Measurements from ENCODE around the gene CABP5.

CABP5 gene

GRCh38 chr19:48051335-48052033, 7.6 kb upstream of the CABP5 start:
- no peaks in the 10 kb centered on the region for H3K27me3 ChIP-seq (ENCODE audit: insufficient read depth, insufficient read length)
- H3K4me3 ChIP-seq (ENCODE audit: insufficient read length, low read depth) = no peak overlapping the region
- no peaks in the 10 kb centered on the region for H3K36me3 ChIP-seq (ENCODE audit: insufficient read depth, insufficient read length, low read length)
- peaks cover 10% of the 10 kb centered on the region; the same call in 1 of the 2 replicates for H3K9me3 ChIP-seq (ENCODE audit: insufficient read depth, low read length)
- DNase-seq (ENCODE audit: low read depth, low spot score) = no peak
- no peak overlapping the region for H3K9ac ChIP-seq (ENCODE audit: insufficient read length, low read depth)
- TF ChIP-seq ZNF274 (IDR thresholded peaks at IDR 0.05; ENCODE audit: low read depth, low read length) (no peak), SUZ12 (IDR thresholded peaks at IDR 0.05; ENCODE audit: extremely low read depth, insufficient read depth, insufficient read length) (no peak), YY1 (IDR thresholded peaks at IDR 0.05; ENCODE audit: insufficient read depth, insufficient read length) (no peak)
- no peaks in the 10 kb centered on the region for H3K4me1 ChIP-seq (ENCODE audit: insufficient read depth, insufficient read length)

GRCh38 chr19:48044561-48044960, 682 bp upstream of the CABP5 start:
- Histone ChIP-seq H3K27me3 (ENCODE audit: insufficient read depth, insufficient read length) (no peaks in the 10 kb centered on the region), H3K36me3 (ENCODE audit: insufficient read depth, insufficient read length, low read length) (no peaks in the 10 kb centered on the region), H3K4me1 (ENCODE audit: insufficient read depth, insufficient read length) (no peaks in the 10 kb centered on the region), H3K9me3 (ENCODE audit: insufficient read depth, low read length) (peaks cover 9% of the 10 kb centered on the region; the same call in 1 of the 2 replicates), H3K4me3 (ENCODE audit: insufficient read length, low read depth) (no peak overlapping the region), H3K9ac (ENCODE audit: insufficient read length, low read depth) (no peak overlapping the region)
- no peak for DNase-seq (ENCODE audit: low read depth, low spot score)
- TF ChIP-seq SUZ12 (IDR thresholded peaks at IDR 0.05; ENCODE audit: extremely low read depth, insufficient read depth, insufficient read length) (no peak), ZNF274 (IDR thresholded peaks at IDR 0.05; ENCODE audit: low read depth, low read length) (no peak), YY1 (IDR thresholded peaks at IDR 0.05; ENCODE audit: insufficient read depth, insufficient read length) (no peak)

- TF ChIP-seq YY1 (IDR thresholded peaks at IDR 0.05; ENCODE audit: insufficient read depth, insufficient read length) (no peak), ZNF274 (IDR thresholded peaks at IDR 0.05; ENCODE audit: low read depth, low read length) (no peak), SUZ12 (IDR thresholded peaks at IDR 0.05; ENCODE audit: extremely low read depth, insufficient read depth, insufficient read length) (no peak)
- Histone ChIP-seq H3K4me3 (ENCODE audit: insufficient read length, low read depth) (no peak overlapping the region), H3K9me3 (ENCODE audit: insufficient read depth, low read length) (peaks cover 10% of the 10 kb centered on the region; the same call in 1 of the 2 replicates), H3K9ac (ENCODE audit: insufficient read length, low read depth) (no peak overlapping the region), H3K27me3 (ENCODE audit: insufficient read depth, insufficient read length) (no peaks in the 10 kb centered on the region), H3K4me1 (ENCODE audit: insufficient read depth, insufficient read length) (no peaks in the 10 kb centered on the region), H3K36me3 (ENCODE audit: insufficient read depth, insufficient read length, low read length) (no peaks in the 10 kb centered on the region)
- DNase-seq (ENCODE audit: low read depth, low spot score) = no peak
Measured at GRCh38 chr19:48041877-48042580, 1.9 kb downstream of the CABP5 start.

GRCh38 chr19:48036765-48037164, 7.1 kb downstream of the CABP5 start:
- Histone ChIP-seq H3K9ac (ENCODE audit: insufficient read length, low read depth) (no peak overlapping the region), H3K27me3 (ENCODE audit: insufficient read depth, insufficient read length) (no peaks in the 10 kb centered on the region), H3K36me3 (ENCODE audit: insufficient read depth, insufficient read length, low read length) (no peaks in the 10 kb centered on the region), H3K4me3 (ENCODE audit: insufficient read length, low read depth) (no peak overlapping the region), H3K4me1 (ENCODE audit: insufficient read depth, insufficient read length) (no peaks in the 10 kb centered on the region), H3K9me3 (ENCODE audit: insufficient read depth, low read length) (peaks cover 11% of the 10 kb centered on the region; the same call in 1 of the 2 replicates)
- no peak for DNase-seq (ENCODE audit: low read depth, low spot score)
- TF ChIP-seq SUZ12 (IDR thresholded peaks at IDR 0.05; ENCODE audit: extremely low read depth, insufficient read depth, insufficient read length) (no peak), ZNF274 (IDR thresholded peaks at IDR 0.05; ENCODE audit: low read depth, low read length) (no peak)

GRCh38 chr19:48033604-48034003, 10.3 kb downstream of the CABP5 start:
- H3K9ac ChIP-seq (ENCODE audit: insufficient read length, low read depth) = no peak overlapping the region
- H3K9me3 ChIP-seq (ENCODE audit: insufficient read depth, low read length) = peaks cover 11% of the 10 kb centered on the region; the same call in 1 of the 2 replicates
- TF ChIP-seq ZNF274 (IDR thresholded peaks at IDR 0.05; ENCODE audit: low read depth, low read length) = no peak
- no peak for TF ChIP-seq SUZ12 (IDR thresholded peaks at IDR 0.05; ENCODE audit: extremely low read depth, insufficient read depth, insufficient read length)
- no peak for DNase-seq (ENCODE audit: low read depth, low spot score)
- no peak overlapping the region for H3K4me3 ChIP-seq (ENCODE audit: insufficient read length, low read depth)
- H3K4me1 ChIP-seq (ENCODE audit: insufficient read depth, insufficient read length) = no peaks in the 10 kb centered on the region
- no peaks in the 10 kb centered on the region for H3K27me3 ChIP-seq (ENCODE audit: insufficient read depth, insufficient read length)
- no peaks in the 10 kb centered on the region for H3K36me3 ChIP-seq (ENCODE audit: insufficient read depth, insufficient read length, low read length)

GRCh38 chr19:48030073-48030472, 13.8 kb downstream of the CABP5 start:
- Histone ChIP-seq H3K9ac (ENCODE audit: insufficient read length, low read depth) (no peak overlapping the region), H3K4me1 (ENCODE audit: insufficient read depth, insufficient read length) (no peaks in the 10 kb centered on the region), H3K36me3 (ENCODE audit: insufficient read depth, insufficient read length, low read length) (no peaks in the 10 kb centered on the region), H3K9me3 (ENCODE audit: insufficient read depth, low read length) (no peaks in the 10 kb centered on the region), H3K27me3 (ENCODE audit: insufficient read depth, insufficient read length) (no peaks in the 10 kb centered on the region), H3K4me3 (ENCODE audit: insufficient read length, low read depth) (no peak overlapping the region)
- TF ChIP-seq ZNF274 (IDR thresholded peaks at IDR 0.05; ENCODE audit: low read depth, low read length) = no peak
- no peak for TF ChIP-seq SUZ12 (IDR thresholded peaks at IDR 0.05; ENCODE audit: extremely low read depth, insufficient read depth, insufficient read length)
- no peak for TF ChIP-seq YY1 (IDR thresholded peaks at IDR 0.05; ENCODE audit: insufficient read depth, insufficient read length)
- no peak for DNase-seq (ENCODE audit: low read depth, low spot score)

- Histone ChIP-seq H3K9me3 (ENCODE audit: insufficient read depth, low read length) (no peaks in the 10 kb centered on the region), H3K36me3 (ENCODE audit: insufficient read depth, insufficient read length, low read length) (no peaks in the 10 kb centered on the region), H3K4me1 (ENCODE audit: insufficient read depth, insufficient read length) (no peaks in the 10 kb centered on the region), H3K9ac (ENCODE audit: insufficient read length, low read depth) (no peak overlapping the region), H3K27me3 (ENCODE audit: insufficient read depth, insufficient read length) (no peaks in the 10 kb centered on the region), H3K4me3 (ENCODE audit: insufficient read length, low read depth) (no peak overlapping the region)
- TF ChIP-seq ZNF274 (IDR thresholded peaks at IDR 0.05; ENCODE audit: low read depth, low read length) (no peak), YY1 (IDR thresholded peaks at IDR 0.05; ENCODE audit: insufficient read depth, insufficient read length) (no peak), SUZ12 (IDR thresholded peaks at IDR 0.05; ENCODE audit: extremely low read depth, insufficient read depth, insufficient read length) (no peak)
- no peak for DNase-seq (ENCODE audit: low read depth, low spot score)
Measured at GRCh38 chr19:48029431-48029830, 14.4 kb downstream of the CABP5 start.

Measured in NT2/D1 (cell line).